HG03025 (cell line): ENCODE data around the gene GAPVD1.
"Not testable (repeated sequence)": the region's sequence is repeated elsewhere in the genome, so short reads cannot be mapped to it uniquely, and the experiment has no call there.

Experiments
- ATAC-seq: cut with Tn5 transposase; IDR thresholded peaks from one replicate; pipeline ENCODE4 v1.9.1; 2021; ENCODE audit warnings: mild to moderate bottlenecking, moderate library complexity; ENCODE audit not compliant: unreplicated experiment, low FRiP score

Gene GAPVD1, protein sequence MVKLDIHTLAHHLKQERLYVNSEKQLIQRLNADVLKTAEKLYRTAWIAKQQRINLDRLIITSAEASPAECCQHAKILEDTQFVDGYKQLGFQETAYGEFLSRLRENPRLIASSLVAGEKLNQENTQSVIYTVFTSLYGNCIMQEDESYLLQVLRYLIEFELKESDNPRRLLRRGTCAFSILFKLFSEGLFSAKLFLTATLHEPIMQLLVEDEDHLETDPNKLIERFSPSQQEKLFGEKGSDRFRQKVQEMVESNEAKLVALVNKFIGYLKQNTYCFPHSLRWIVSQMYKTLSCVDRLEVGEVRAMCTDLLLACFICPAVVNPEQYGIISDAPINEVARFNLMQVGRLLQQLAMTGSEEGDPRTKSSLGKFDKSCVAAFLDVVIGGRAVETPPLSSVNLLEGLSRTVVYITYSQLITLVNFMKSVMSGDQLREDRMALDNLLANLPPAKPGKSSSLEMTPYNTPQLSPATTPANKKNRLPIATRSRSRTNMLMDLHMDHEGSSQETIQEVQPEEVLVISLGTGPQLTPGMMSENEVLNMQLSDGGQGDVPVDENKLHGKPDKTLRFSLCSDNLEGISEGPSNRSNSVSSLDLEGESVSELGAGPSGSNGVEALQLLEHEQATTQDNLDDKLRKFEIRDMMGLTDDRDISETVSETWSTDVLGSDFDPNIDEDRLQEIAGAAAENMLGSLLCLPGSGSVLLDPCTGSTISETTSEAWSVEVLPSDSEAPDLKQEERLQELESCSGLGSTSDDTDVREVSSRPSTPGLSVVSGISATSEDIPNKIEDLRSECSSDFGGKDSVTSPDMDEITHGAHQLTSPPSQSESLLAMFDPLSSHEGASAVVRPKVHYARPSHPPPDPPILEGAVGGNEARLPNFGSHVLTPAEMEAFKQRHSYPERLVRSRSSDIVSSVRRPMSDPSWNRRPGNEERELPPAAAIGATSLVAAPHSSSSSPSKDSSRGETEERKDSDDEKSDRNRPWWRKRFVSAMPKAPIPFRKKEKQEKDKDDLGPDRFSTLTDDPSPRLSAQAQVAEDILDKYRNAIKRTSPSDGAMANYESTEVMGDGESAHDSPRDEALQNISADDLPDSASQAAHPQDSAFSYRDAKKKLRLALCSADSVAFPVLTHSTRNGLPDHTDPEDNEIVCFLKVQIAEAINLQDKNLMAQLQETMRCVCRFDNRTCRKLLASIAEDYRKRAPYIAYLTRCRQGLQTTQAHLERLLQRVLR (N-terminal part only)

DNA sequence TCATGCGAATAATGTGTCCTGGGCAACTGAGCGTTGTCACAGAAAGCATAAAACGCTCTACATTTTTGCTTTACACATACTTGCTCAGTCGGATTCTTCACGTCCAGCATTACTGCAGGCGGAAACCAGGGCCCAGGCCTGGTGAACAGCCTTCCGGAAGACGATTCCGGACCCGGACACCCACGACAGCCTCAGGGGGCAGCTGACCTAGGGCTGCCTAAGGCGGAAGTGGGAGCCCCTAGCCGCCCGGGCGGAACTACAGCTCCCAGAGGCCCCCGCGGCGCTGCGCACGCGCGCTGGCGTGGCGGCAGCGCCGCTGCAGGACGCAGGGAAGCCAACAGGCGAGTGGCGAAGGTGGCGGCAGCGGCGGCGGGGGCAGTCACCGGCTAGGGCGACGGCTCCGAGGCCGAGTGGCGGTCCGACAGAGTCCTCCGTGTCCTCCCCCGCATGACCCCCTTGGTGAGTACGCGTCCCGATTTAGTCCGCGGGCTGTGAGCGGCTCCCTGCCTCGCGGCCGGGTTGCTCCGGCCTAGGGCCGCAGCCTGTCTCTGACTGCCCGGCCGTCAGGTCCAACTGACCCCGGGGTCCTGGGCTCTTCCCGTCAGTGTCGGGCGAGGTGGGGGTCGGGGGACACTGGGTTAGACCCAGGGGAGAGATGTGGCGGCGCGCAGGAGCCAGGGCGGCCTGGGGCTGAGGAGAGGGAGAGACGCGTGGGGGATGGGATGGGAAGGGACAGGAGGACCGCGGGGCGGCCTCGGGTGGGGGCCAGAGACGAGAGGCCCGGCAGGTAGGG is at the start of gene GAPVD1:
Gene GAPVD1 (plus strand): TSS at position 326 of the 793 bp plus-strand sequence. CDS start 37,096 bp downstream, outside the sequence.
- peak; percentile 88 for ATAC-seq

DNA sequence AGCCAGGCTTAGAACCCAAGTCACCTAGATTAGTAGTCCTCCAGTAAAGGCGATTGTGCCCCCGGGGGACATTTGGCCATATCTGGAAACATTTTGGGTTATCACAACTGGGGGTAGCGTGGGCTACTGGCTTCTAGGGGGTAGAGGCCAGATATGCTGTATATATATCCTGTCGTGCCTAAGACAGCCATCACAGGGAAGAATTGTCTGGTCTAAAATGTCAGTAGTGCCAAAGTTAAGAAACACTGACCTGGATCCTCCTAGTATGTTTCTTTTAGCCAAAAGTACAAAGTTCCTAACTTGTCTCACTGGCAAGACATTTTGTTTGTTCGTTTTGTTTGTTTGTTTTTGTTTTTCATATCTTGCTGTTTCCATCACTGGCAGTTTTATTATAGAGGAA is 47.4 kb upstream of the GAPVD1 start:
- no peak for ATAC-seq

DNA sequence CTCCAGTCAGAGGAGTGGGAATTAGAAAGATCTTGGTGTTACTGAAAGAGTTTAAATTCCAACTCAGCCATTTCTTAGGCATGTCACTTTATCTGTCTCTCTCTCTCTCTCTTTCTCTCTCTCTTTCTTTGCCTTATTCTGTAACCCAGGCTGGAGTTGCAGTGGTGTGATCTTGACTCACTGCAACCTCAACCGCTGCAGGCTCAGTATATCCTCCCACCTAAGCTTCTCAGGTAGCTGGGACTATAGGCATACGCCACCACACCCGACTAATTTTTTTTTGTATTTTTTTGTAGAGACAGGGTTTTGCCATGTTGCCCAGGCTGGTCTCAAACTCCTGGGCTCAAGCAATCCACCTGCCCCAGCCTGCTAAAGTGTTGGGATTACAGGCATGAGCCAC is 43.0 kb upstream of the GAPVD1 start:
- ATAC-seq = no peak

DNA sequence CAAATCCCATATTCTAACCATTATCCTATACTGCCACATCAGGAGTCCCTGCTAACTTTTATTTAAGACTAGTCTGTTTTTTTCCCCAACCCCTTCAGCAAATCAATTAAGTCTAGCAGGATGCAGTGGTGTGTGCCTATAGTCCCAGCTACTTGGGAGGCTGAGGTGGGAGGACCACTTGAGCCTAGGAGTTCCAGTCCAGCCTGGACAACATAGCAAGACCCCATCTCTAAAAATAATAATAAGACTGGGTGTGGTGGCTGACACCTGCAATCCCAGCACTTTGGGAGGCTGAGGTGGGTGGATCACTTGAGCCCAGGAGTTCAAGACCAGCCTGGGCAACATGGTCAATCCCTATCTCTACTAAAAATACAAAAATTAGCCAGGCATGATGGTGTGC is 36.8 kb upstream of the GAPVD1 start:
- ATAC-seq = not testable (repeated sequence)

DNA sequence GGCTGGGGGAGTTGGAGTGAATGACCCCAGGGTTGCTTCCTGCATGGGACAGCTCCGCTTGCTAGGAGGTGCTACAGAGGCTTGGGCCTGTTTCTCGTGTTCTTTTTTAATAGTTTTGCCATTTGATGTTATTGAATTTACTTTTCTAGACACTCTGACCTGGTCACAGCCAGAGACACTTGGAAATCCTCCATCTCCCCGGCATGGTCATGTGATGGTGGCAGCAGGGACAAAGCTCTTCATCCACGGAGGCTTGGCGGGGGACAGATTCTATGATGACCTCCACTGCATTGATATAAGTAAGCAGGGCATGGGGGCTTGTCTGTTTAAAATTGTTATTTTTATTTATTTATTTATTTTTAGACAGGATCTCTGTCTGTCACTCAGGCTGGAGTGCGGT is 33.9 kb upstream of the GAPVD1 start:
- ATAC-seq = no peak

DNA sequence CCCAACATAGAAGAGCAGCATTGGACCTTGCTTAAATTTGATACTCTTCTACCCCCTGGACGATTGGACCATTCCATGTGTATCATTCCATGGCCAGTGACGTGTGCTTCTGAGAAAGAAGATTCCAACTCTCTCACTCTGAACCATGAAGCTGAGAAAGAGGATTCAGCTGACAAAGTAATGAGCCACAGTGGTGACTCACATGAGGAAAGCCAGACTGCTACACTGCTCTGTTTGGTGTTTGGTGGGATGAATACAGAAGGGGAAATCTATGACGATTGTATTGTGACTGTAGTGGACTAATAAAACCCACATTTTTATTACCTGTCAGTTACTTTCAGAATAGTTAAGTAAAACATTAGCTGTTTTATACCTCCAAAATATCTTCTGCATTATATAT is 27.9 kb upstream of the GAPVD1 start:
- ATAC-seq = no peak

DNA sequence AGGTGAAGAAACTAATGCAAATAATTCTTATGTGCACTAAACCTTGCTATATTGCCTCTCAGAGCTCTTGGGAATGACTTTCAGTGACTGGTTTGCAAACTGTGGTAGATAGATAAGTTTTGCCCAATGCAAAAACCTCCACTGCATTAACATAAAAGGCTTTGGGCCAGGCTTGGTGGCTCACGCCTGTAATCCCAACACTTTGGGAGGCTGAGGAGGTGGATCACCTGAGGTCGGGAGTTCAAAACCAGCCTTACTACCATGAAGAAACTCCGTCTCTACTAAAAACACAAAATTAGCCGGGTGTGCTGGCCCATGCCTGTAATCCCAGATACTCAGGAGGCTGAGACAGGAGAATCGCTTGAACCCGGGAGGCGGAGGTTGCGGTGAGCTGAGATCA is 27.5 kb upstream of the GAPVD1 start:
- not testable (repeated sequence) for ATAC-seq

DNA sequence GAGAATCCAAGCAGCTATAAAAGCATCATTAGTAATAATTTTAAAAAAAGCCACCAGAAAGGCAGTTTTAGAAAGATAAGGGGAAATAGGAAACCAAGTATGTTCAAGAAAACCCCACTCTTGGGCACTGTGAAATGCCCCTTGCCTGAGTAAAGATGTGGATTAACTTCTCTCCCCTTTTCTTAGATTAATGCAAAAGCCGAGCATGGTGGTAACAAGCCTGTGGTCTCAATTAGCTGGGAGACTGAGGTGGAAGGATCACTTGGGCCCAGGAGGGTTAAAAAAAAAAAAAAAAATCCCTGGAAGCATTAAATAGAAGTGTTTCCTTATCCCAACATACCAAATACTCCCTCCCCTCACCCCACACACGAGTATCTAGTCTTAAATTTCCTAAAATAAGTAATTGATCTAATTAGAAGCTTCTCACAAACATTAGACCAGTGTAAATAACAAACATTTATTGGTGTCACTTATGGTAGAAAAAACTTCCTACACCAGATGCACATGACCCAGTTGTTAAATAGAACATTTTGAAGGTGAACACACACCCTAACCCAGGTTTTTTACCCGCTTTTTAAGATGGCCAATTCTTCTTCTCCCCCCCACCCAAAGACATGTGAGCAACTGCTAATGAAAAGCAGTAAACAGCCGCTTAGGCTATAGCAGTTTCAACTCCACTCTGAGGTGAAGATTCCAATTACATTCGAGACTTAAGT is 25.7 kb upstream of the GAPVD1 start:
- no peak for ATAC-seq

DNA sequence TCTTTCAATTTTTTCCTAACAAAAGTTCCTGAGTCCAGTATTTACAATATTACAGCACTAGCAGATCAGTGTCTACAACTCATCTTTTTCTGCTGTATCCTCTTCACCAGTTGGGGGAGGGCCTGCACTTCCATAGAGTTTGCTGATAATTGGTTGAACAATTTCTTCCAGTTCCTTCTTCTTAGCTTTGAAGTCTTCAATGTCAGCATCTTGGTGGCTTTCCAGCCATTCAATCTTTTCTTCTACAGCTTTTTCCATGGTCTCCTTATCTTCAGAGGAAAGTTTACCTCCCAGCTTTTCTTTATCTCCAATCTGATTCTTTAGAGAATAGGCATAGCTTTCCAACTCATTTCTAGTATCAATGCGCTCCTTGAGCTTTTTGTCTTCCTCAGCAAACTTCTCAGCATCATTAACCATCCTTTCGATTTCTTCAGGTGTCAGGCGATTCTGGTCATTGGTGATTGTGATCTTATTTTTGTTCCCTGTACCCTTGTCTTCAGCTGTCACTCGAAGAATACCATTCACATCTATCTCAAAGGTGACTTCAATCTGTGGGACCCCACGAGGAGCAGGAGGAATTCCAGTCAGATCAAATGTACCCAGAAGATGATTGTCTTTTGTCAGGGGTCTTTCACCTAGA is 25.0 kb upstream of the GAPVD1 start:
- not testable (repeated sequence) for ATAC-seq

DNA sequence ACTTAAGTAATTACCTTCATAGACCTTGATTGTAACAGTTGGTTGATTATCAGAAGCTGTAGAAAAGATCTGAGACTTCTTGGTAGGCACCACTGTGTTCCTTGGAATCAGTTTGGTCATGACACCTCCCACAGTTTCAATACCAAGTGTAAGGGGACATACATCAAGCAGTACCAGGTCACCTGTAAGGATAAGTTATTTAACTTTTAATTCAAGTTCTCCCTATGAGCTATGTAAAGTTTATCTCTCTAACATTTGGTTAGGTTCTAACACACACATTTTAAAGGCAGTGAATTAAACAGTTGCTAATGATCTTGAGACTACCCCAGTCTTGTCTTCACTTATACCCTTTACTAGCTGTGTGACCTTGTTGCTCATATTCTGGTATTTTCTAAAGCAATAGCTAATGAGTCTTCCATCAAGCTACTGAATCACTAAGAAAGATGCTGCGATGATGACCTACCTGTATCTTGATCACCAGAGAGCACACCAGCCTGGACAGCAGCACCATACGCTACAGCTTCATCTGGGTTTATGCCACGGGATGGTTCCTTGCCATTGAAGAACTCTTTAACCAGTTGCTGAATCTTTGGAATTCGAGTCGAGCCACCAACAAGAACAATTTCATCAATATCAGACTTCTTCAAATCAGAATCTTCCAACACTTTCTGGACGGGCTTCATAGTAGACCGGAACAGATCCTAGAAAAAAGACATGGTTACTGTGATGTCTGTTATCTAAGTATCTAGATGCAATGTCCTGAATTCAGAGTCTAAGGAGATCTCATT is 23.3 kb upstream of the GAPVD1 start:
- ATAC-seq = no peak

DNA sequence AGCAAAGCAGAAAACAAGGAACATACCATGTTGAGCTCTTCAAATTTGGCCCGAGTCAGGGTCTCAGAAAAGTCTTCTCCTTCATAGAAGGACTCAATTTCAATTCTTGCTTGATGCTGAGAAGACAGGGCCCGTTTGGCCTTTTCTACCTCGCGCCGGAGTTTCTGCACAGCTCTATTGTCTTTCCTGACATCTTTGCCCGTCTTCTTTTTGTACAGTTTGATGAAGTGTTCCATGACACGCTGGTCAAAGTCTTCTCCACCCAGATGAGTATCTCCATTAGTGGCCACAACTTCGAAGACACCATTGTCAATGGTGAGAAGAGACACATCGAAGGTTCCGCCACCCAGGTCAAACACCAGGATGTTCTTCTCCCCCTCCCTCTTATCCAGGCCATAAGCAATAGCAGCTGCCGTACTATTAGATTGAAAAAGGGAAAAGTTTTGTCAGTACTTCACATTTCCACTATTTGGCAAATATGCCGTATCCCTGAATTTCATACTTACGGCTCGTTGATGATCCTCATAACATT is 22.6 kb upstream of the GAPVD1 start:
- no peak for ATAC-seq

DNA sequence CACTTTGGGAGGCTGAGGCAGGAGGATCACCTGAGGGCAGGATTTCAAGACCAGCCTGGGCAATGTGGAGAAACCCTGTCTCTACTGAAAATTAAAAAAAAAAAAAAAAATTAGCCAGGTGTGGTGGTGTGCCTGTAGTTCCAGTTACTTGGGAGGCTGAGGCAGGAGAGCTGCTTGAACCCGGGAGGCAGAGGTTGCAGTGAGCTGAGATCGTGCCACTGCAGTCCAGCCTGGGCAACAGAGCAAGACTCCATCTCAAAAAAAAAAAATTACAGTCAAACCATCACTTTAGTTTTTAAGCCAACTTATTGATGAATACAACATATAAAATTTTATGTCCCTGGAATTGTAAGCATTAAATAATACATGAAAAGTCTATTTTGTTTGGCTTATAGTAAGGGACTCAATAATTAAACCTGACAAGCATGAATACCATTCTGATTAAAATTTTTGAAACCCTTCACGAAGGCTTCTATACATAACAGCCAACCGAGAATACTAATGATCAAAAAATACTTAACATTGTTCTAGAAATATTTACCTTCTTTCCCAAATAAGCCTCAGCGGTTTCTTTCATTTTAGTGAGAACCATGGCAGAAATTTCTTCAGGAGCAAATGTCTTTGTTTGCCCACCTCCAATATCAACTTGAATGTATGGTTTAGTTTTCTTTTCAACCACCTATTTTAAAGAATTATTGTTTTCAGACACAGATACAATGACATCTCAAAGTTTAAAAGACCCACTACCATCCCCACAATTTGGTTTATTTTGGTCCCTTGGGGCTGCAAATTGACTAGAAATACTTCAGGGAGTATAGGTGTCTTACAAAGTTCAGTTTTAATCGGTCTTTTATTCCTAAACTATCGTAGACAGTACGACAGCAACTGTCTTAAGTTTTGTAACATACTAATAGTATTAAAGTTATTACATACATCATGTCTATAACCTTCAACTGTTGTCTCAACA is 21.7 kb upstream of the GAPVD1 start:
- no peak for ATAC-seq

DNA sequence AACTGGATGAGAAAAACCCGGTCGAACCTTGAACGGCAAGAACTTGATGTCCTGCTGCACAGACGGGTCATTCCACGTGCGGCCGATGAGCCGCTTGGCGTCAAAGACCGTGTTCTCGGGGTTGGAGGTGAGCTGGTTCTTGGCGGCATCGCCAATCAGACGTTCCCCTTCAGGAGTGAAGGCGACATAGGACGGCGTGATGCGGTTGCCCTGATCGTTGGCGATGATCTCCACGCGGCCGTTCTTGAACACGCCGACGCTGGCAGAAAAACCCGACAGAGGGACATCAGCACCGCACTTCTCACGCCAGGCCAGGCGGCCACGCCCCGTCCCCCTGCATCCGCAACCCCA is 21.0 kb upstream of the GAPVD1 start:
- ATAC-seq = peak; percentile 8

DNA sequence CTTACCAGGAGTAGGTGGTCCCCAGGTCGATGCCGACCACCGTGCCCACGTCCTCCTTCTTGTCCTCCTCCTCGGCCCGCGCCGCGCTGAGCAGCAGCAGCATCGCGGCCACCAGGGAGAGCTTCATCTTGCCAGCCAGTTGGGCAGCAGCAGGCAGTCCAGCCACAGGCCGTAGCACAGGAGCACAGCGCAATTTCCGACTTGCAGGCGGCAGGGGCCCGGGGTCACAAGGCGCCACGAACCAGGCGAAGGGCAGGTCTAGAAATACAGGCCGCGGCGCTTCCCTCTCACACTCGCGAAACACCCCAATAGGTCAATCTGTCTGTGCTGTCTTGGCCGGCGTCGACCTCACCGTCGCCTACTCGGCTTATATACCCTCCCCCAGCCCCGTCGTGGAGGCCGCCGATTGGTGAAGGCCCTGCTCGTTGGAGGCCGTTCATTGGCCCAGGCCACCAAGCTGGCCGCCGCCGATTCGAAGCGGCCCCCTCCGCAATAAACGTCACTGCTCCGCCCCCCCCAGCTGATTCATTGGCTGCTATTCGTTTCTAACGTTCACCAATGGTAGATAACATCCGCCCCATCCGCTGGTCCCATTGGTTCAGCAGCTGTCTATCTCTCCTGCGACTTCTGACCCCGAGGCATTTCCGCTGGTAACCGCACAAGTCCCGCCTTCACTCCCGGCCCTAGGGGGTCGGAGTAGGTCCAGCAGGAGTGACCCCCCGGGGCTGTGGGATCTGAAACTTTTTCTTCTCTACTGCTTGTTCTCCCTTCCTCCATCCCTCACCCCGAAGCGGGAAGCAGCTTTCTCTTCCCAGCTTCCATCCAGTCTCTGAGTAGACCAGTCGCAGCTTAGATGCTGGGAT is 20.4 kb upstream of the GAPVD1 start, which contains the start of gene HSPA5:
Gene HSPA5 (minus strand): TSS at position 344 of the 863 bp plus-strand sequence. CDS start 217 bp downstream, at position 127.
- peak; percentile 91 for ATAC-seq

DNA sequence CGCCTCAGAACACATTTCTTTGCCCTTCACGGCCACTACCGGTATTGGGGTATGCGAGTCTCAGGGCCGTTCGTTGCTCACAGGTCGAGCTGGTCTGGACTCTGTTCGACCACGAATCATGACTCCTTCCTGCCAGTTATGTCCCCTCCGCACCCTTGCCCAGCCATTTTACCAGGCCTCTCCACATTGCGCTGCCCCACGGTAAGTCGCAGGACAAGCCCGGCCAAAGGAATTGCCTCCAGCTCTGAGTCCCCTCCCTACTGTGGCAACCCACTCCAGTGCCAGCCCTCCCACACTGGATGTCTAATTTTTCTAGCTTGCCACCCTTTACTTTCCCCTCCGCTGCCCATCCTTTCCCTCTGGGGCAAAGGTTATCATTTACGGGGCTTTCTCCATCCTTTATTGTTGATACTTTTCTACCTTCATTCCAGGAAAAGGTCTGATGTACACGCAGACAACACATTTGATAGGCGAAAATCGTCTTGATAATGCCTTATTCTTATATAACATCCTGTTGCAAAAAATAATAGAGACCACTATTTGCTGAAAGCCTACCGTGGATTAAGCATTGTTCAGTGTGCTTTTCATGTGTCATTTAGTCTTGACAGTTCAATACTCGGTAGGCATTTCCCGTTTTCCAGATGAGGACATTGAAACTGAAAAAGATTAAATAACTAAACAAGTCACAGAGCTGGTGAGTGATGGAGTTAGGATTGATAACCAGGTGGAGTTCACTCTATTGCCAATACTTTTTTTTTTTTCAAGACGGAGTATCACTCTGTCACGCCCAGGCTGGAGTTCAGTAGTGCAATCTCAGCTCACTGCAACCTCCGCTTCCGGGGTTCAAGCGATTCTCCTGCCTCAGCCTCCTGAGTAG is 19.5 kb upstream of the GAPVD1 start:
- peak; percentile 1 for ATAC-seq
